Left ventricle myocardium inferior (tissue), 1 donor: Measurements from ENCODE around the gene ATP6V0E1. TPM values are rescaled to one million over a fixed set of nuclear protein-coding genes. Genes with fewer than 3 reads are reported as not detected.

Experiments used
- DNase-seq: peaks from one replicate; pipeline ENCODE4 v3.0.0-alpha.2; 2020
- H3K27ac ChIP-seq: fragments of 200-600 bp; replicated peaks from 2 replicates; pipeline ENCODE4 v1.8.0; 2021
- H3K27me3 ChIP-seq: fragments of 200-600 bp; 2 replicates; pipeline ENCODE4 v1.8.0; 2021; ENCODE audit warnings: low read depth
- H3K36me3 ChIP-seq: fragments of 200-600 bp; 2 replicates; pipeline ENCODE4 v1.8.0; 2021
- H3K4me1 ChIP-seq: fragments of 200-600 bp; 2 replicates; pipeline ENCODE4 v1.8.0; 2021
- H3K4me3 ChIP-seq: fragments of 200-600 bp; 2 replicates; pipeline ENCODE4 v1.8.0; 2021; ENCODE audit warnings: mild to moderate bottlenecking, moderate library complexity
- H3K9me3 ChIP-seq: fragments of 200-600 bp; replicated peaks from 2 replicates; pipeline ENCODE4 v1.8.0; 2021
- intact Hi-C: fragments of 100-400 bp; cut with micrococcal nuclease; formaldehyde crosslinking; loops from one replicate; pipeline ENCODE4 v1.11.0; 2022
- total RNA-seq: library from RNA; stranded (reverse); fragmentation: NEBNext Ultra II Directional; extraction: Animal tissue kit (Norgen Biotek cat#: 25700); gene quantifications from one replicate; pipeline ENCODE4 v1.2.1, GENCODE V29; 2021
- TF ChIP-seq, protein P1 (sequence below): fragments of 200-600 bp; IDR thresholded peaks from 2 replicates; pipeline ENCODE4 v1.8.0; 2021; ENCODE audit warnings: antibody characterized with exemption, mild to moderate bottlenecking, borderline replicate concordance
- donor health status: DM: no; HTN: yes; CAD: no; lungs with severe emphysema.

Gene ATP6V0E1
- total RNA-seq, 1 donor from 2014 or later, result 208 TPM

DNA sequence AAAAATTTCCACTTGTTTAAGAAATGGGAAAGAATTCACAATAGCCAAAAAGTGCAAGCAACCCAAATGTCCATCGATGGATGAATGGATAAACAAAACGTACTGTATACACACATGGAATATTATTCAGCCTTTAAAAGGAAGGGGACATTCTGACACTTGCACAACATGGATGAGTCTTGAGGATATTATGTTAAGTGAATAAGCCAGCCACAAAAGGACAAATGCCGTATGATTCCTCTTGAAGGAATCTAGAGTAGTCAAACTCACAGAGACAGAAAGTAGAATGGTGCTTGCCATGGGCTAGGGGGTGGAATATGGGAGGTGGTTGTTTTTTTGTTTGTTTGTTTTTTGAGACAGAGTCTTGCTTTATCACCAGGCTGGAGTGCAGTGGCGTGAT lies 3.8 kb upstream of the ATP6V0E1 start:
- Histone ChIP-seq H3K4me1 (peaks cover 18% of the 10 kb centered on the region), H3K9me3 (no peaks in the 10 kb centered on the region), H3K4me3 (no peak overlapping the region), H3K27ac (no peak overlapping the region), H3K27me3 (no peaks in the 10 kb centered on the region), H3K36me3 (no peaks in the 10 kb centered on the region)
- intact Hi-C loops, result loop anchor here (10.0 kb wide), 1 partner anchor 305 kb away; no protein-coding TSS in a partner anchor
- TF ChIP-seq, protein P1, sequence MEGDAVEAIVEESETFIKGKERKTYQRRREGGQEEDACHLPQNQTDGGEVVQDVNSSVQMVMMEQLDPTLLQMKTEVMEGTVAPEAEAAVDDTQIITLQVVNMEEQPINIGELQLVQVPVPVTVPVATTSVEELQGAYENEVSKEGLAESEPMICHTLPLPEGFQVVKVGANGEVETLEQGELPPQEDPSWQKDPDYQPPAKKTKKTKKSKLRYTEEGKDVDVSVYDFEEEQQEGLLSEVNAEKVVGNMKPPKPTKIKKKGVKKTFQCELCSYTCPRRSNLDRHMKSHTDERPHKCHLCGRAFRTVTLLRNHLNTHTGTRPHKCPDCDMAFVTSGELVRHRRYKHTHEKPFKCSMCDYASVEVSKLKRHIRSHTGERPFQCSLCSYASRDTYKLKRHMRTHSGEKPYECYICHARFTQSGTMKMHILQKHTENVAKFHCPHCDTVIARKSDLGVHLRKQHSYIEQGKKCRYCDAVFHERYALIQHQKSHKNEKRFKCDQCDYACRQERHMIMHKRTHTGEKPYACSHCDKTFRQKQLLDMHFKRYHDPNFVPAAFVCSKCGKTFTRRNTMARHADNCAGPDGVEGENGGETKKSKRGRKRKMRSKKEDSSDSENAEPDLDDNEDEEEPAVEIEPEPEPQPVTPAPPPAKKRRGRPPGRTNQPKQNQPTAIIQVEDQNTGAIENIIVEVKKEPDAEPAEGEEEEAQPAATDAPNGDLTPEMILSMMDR, result no peak
- DNase-seq, result no peak

DNA sequence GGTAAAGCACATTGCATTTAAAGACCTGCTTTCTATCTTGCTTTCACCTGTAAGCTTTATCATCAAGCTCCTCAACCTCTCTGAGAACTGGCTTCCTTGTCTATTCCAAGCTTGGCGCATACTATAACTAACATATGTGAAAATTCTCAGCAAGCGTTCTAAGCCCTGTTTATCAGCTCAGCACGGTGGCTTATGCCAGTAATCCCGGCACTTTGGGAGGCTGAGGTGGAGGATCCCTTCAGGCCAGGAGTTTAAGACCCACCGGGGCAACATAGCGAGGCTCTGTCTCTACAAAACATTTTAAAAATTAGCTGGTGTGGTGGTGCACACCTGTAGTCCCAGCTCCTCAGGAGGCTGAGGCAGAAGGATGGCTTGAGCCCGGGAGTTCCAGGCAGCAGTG lies 1.6 kb upstream of the ATP6V0E1 start:
- Histone ChIP-seq H3K4me1 (peaks cover 39% of the 10 kb centered on the region), H3K27me3 (no peaks in the 10 kb centered on the region), H3K36me3 (peaks cover 9% of the 10 kb centered on the region), H3K9me3 (no peaks in the 10 kb centered on the region), H3K4me3 (no peak overlapping the region), H3K27ac (no peak overlapping the region)
- TF ChIP-seq, protein P1, result no peak
- intact Hi-C loops, result loop anchor here (10.0 kb wide), 1 partner anchor 303 kb away; no protein-coding TSS in a partner anchor
- DNase-seq, result no peak

DNA sequence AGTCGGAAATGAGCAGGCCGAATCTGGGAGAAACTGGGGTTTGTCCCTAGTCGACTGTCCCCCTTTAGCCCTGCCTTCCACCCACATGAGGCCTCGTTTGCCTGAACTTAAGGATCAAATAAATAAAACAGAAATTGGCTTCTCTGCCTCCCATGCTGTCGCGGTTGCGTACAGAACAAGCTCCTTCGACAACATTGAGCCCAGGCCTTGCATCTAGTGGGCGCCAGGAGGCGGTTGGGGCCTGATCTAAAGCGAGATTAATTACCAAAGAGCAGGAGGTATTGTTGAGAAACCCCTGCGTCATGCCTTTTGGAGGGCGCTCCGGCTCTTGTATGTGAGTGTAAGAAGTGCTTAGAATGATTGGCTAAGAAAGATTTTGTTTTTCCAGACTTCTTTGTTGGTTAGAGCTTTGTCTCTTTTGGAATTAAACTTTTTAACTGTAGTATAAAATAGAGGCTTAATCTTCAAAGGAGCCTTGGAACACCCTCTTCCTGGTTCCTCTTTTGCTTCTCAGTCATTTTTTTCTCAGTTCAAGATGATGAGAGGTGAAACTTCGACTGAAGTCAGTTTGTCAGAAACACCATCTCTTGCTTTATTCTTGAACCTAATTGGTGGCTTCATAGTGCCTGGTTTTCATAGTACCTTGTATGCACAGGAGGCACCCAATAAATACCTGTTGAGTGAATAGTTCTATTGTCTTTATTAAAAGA lies 828 bp downstream of the ATP6V0E1 start:
- H3K4me3 ChIP-seq, result peak overlapping the region; percentile 93
- H3K9me3 ChIP-seq, result no peaks in the 10 kb centered on the region
- intact Hi-C loops, result loop anchor here (10.0 kb wide), 1 partner anchor 300 kb away; no protein-coding TSS in a partner anchor
- H3K27me3 ChIP-seq, result no peaks in the 10 kb centered on the region
- H3K27ac ChIP-seq, result peak overlapping the region; percentile 95
- DNase-seq, result peak; percentile 50
- peaks cover 25% of the 10 kb centered on the region for H3K36me3 ChIP-seq
- H3K4me1 ChIP-seq, result peaks cover 62% of the 10 kb centered on the region
- TF ChIP-seq, protein P1, result peak; percentile 43

DNA sequence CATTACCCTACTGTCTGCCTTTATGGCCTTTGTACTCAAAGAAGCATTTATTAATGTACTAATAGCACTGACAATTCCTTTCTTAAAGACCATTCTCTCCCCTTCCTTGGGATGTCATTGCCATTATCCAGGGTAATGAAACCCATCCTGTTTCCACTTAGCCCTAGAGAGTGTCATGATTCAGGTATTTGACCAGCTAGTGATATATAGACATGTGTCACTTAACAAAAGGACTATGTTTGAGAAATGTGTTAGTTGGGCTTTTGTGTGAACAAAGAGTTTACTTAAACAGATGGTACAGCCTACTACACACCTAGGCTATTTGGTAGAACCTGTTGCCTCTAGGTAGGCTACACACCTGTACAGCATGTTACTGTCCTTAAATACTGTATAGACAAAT lies 2.0 kb downstream of the ATP6V0E1 start:
- no peaks in the 10 kb centered on the region for H3K27me3 ChIP-seq
- peak overlapping the region; percentile 93 for H3K4me3 ChIP-seq
- intact Hi-C loops, result loop anchor here (10.0 kb wide), 1 partner anchor 299 kb away; no protein-coding TSS in a partner anchor
- no peaks in the 10 kb centered on the region for H3K9me3 ChIP-seq
- no peak for DNase-seq
- H3K36me3 ChIP-seq, result peaks cover 30% of the 10 kb centered on the region
- no peak overlapping the region for H3K27ac ChIP-seq
- TF ChIP-seq, protein P1, result no peak
- peaks cover 69% of the 10 kb centered on the region for H3K4me1 ChIP-seq

DNA sequence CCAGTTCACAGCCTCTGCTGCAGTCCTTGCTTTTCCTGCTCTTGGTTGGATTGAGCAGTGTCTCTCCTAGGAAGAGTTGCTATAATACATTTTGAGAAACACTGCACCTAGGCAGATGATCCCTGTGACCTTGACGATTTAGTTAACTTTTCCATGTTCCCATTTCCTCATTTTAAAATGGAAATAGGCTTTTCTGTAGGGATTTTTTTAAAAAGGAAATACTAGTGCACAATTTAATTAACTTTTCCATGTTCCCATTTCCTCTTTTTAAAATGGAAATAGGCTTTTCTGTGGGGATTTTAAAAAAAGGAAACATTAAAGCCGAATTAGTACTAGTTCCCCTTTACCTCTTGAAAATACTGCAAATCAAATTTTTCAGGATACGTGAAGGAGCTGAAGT lies 4.7 kb downstream of the ATP6V0E1 start:
- Histone ChIP-seq H3K9me3 (no peaks in the 10 kb centered on the region), H3K27me3 (no peaks in the 10 kb centered on the region), H3K4me3 (no peak overlapping the region), H3K36me3 (peaks cover 41% of the 10 kb centered on the region), H3K4me1 (peaks cover 64% of the 10 kb centered on the region), H3K27ac (no peak overlapping the region)
- no peak for DNase-seq
- TF ChIP-seq, protein P1, result no peak
- intact Hi-C loops, result loop anchor here (10.0 kb wide), 1 partner anchor 297 kb away; no protein-coding TSS in a partner anchor
